Measurements from ENCODE around the gene RUBCNL.

Gene RUBCNL

DNA sequence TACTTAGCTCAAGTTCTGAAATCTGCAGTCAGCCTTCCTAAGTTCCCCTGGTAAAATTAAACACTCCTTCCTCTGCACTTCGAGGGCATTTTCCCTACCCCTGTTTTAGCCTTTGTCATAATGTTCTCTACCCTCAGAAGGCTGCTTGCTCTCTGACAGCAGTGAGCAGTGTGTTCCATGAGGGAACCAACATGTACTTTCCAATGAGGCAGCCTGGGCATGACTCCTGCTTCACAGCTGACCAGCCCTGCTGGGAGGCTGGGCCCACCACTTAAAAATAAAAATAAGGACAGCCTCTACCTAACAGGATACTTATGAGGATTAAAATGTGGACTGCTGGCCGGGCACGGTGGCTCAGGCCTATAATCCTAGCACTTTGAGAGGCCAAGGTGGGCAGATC, 26.4 kb downstream of the RUBCNL start:
- no peaks in the 10 kb centered on the region for H3K36me3 ChIP-seq (ENCODE audit: insufficient read depth, low read length)
- peaks cover 6% of the 10 kb centered on the region; the same call in 1 of the 2 replicates for H3K4me1 ChIP-seq (ENCODE audit: insufficient read depth, low read length)
- H3K9ac ChIP-seq (ENCODE audit: low read depth, low read length), result no peak overlapping the region
- H3K9me3 ChIP-seq (ENCODE audit: control insufficient read depth, insufficient read depth, low read length), result no peaks in the 10 kb centered on the region

DNA sequence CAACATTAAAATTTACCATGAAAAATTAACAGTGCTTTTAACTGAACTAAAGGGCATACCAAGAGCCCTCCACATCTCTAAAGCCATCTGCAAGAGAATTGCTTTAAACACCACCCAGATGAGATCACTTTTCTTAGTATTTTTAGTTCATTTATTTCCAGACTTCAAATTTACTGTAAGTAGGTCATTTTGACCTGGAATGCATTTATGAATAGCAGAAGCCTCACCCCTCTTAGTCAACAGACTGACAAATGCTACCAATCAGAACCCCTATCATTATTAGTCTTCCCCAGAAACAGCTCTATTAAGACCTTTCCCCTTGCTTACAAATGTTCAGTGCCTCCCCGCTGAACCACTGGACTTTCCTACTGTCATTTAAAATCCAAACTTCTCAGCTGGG, 27.3 kb downstream of the RUBCNL start:
- Histone ChIP-seq H3K9me3 (ENCODE audit: control insufficient read depth, insufficient read depth, low read length) (no peaks in the 10 kb centered on the region; the same call in 1 of the 2 replicates), H3K4me1 (ENCODE audit: insufficient read depth, low read length) (peaks cover 6% of the 10 kb centered on the region), H3K9ac (ENCODE audit: low read depth, low read length) (no peak overlapping the region), H3K36me3 (ENCODE audit: insufficient read depth, low read length) (no peaks in the 10 kb centered on the region)

DNA sequence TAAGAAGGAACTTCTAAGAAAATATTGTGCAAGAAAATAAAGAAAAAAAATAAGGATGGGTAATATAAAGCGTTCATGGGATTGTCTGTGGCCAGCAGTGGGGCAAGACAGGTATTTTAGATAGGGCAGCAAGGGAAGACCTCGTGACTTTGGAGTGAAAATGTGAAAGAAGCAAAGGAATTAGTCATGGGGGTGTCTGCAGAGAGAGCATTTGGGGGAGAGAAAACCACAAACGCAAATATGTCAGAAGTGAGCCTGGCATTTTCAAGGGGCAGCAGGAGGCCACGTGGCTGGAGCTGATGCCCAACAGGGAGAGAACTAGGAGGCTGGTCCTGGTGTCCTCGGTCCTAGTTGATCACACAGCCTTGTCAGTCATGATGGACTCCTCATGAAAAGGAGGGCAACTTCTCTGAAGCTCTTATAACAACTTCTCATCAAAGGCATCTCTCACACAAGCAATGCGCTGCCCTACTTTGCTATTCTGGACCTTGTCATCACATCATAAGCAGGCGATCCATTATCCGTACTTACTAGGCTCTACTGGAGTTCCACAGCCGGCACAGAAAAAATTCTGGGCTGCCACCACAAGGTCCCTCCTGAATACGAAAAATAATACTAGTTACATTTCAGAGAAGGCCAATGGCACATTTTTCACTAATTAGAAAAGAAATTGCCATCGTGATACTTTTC, 31.0 kb downstream of the RUBCNL start:
- peaks cover 4% of the 10 kb centered on the region; the same call in 1 of the 2 replicates for H3K9me3 ChIP-seq (ENCODE audit: control insufficient read depth, insufficient read depth, low read length)
- H3K4me1 ChIP-seq (ENCODE audit: insufficient read depth, low read length), result peaks cover 6% of the 10 kb centered on the region
- no peaks in the 10 kb centered on the region for H3K36me3 ChIP-seq (ENCODE audit: insufficient read depth, low read length)
- H3K9ac ChIP-seq (ENCODE audit: low read depth, low read length), result no peak overlapping the region

DNA sequence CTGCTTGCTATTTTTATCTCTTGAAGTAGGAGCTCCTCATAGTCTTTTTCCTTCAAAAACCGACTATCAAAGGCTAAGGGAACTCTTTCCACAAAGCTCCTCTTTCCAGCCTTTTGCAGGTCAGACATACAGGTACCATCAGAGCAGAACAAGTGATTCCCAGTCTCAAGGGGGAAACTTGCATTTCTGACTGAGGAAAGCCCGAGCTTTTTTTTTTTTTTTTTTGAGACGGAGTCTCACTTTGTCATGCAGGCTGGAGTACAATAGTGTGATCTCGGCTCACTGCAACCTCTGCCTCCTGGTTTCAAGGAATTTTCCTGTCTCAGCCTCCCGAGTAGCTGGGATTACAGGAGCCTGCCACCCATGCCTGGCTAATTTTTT, 32.0 kb downstream of the RUBCNL start:
- Histone ChIP-seq H3K9ac (ENCODE audit: low read depth, low read length) (no peak overlapping the region), H3K36me3 (ENCODE audit: insufficient read depth, low read length) (no peaks in the 10 kb centered on the region), H3K9me3 (ENCODE audit: control insufficient read depth, insufficient read depth, low read length) (peaks cover 4% of the 10 kb centered on the region; the same call in 1 of the 2 replicates), H3K4me1 (ENCODE audit: insufficient read depth, low read length) (peaks cover 6% of the 10 kb centered on the region)

DNA sequence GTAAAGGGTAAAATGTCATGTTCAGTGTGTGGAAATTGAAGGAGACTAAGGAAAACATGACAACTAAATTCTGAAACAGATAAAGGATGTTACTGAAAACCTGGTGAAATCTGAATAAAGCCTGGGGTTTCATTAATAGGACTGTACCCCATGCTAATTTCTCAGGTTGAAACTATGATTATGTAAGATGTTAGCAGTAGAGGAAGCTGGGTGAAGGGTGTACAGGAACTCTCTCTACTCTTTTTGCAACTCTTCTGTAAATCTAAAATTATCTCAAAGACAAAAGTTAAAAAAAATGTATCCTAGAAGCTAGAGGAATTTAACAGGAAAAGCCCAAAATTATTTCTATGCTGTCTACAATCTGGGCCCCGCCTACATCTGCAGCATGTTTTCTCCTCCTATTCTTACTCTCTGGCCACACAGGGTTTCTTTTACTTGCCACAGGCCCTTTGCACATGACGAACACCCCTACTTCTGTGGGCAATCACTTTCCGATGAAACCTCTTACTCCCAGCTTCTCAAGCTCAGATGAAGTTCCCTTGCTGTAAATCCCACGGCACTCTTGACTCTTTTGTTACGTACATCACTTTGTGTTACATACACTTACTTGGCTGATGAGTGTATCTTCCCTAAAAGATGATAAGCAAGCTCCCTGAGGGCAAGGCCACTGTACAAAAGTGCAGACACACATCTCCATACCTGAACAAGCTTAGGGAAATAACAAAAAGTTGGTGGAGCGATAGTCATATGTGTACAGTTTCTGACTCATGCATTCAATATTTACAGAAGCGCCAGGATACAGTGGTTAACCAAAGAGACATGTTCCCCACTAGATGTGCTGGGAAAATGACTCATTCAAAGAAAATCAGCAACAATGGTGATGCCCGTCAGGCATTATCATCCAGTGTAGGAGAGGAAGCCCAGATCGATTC, 32.6 kb downstream of the RUBCNL start:
- no peaks in the 10 kb centered on the region; the same call in 1 of the 2 replicates for H3K4me1 ChIP-seq (ENCODE audit: insufficient read depth, low read length)
- H3K9ac ChIP-seq (ENCODE audit: low read depth, low read length), result no peak overlapping the region
- no peaks in the 10 kb centered on the region for H3K36me3 ChIP-seq (ENCODE audit: insufficient read depth, low read length)
- H3K9me3 ChIP-seq (ENCODE audit: control insufficient read depth, insufficient read depth, low read length), result peaks cover 4% of the 10 kb centered on the region; the same call in 1 of the 2 replicates

DNA sequence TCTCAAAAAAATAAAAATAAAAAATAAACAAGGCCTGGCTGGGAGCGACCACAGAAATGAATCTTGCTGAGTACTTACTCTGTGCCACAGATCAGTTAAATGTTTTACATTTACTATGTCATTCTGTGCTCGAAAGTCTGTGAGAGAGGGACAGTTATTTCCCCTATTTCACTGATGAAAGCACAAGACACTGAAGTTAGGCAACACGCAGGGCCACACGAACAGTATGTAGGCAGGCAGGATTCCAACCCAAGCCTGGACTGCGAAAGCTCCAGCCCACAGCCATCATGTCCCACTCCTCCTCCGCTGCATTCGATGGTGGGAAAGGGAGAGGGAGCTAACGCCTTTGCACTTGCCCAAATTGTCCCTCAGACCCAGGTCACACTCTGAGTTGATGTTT, 34.2 kb downstream of the RUBCNL start:
- Histone ChIP-seq H3K9me3 (ENCODE audit: control insufficient read depth, insufficient read depth, low read length) (peaks cover 4% of the 10 kb centered on the region; the same call in 1 of the 2 replicates), H3K9ac (ENCODE audit: low read depth, low read length) (no peak overlapping the region), H3K36me3 (ENCODE audit: insufficient read depth, low read length) (no peaks in the 10 kb centered on the region)

DNA sequence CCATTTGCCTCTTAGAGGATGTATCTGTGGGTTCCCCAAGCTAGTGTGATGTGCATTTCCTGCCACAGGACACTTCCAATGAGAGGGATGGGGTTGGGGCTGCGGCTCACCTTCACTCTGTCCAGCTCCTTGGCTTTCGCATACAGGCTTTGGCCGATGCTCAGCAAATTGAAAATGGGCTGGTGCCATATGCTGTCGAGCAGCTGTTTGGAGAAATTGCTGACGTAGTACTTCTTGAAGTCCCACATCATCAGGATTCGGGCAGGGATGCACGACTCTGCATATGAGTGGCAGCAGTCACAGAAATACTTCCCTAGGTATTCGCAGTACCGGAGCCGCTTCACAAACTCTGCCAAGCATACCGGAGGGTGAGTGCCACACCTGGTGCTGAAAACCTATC, 37.0 kb downstream of the RUBCNL start:
- Histone ChIP-seq H3K4me1 (ENCODE audit: insufficient read depth, low read length) (no peaks in the 10 kb centered on the region; the same call in 1 of the 2 replicates), H3K9ac (ENCODE audit: low read depth, low read length) (no peak overlapping the region), H3K9me3 (ENCODE audit: control insufficient read depth, insufficient read depth, low read length) (peaks cover 4% of the 10 kb centered on the region; the same call in 1 of the 2 replicates), H3K36me3 (ENCODE audit: insufficient read depth, low read length) (no peaks in the 10 kb centered on the region)

More for the DNA sequence above, 34.2 kb downstream of the RUBCNL start:
- H3K4me1 ChIP-seq (ENCODE audit: insufficient read depth, low read length), result no peaks in the 10 kb centered on the region; the same call in 1 of the 2 replicates

DNA sequence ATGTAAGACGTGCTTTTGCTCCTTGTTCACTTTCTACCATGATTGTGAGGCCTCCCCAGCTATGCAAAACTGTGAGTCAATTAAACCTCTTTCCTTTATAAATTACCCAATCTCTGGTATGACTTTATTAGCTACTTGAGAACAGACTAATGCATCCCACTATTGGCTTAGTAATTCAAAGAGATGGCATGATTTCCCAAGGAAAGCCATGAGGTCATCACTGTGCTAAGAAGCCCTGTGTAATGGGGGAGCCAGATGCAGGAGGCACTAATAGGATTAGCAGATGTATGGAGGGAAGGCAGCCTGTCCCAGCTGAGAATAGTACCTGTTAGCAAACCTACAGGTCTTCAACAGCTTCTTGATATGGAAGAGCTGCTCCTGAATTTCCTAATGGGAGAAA, 38.1 kb downstream of the RUBCNL start:
- Histone ChIP-seq H3K9ac (ENCODE audit: low read depth, low read length) (no peak overlapping the region), H3K9me3 (ENCODE audit: control insufficient read depth, insufficient read depth, low read length) (no peaks in the 10 kb centered on the region), H3K4me1 (ENCODE audit: insufficient read depth, low read length) (no peaks in the 10 kb centered on the region), H3K36me3 (ENCODE audit: insufficient read depth, low read length) (no peaks in the 10 kb centered on the region)

DNA sequence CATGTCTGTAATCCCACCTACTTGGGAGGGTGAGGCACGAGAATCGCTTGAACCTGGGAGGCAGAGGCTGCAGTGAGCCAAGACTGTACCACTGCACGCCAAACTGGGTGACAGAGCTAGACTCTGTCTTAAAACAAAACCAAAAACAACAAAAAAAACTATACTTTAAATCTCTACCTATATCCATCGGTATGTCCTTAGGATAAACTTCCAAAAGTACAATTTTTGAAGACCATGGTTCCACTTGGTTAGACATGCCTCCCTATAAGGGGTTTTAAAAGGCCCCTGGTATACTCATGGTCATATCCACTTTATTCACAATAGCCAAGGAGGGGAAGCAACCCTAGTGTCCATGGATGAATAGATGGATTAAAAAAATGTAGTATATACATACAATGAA, 39.8 kb downstream of the RUBCNL start:
- Histone ChIP-seq H3K9ac (ENCODE audit: low read depth, low read length) (no peak overlapping the region), H3K4me1 (ENCODE audit: insufficient read depth, low read length) (no peaks in the 10 kb centered on the region), H3K36me3 (ENCODE audit: insufficient read depth, low read length) (no peaks in the 10 kb centered on the region), H3K9me3 (ENCODE audit: control insufficient read depth, insufficient read depth, low read length) (no peaks in the 10 kb centered on the region)

DNA sequence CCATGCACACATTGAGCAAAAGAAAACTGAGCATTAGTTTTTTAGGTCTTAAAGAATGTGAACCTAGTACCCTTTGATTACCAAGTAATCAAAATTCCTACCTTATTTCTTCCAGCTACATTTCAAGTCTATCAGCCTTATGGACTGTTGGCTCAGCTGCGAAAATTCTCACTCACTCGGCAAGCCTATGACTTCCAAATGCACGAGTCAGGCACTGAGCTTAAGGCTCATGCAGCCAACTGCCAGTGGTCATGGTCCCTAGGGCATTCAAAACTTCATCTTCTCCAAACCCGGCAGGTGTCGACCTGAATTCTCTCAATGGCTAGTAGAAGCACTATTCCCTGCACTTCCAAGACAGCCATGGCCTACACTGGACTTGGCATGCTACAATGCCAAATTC, 41.2 kb downstream of the RUBCNL start:
- no peaks in the 10 kb centered on the region for H3K36me3 ChIP-seq (ENCODE audit: insufficient read depth, low read length)
- no peaks in the 10 kb centered on the region for H3K4me1 ChIP-seq (ENCODE audit: insufficient read depth, low read length)
- no peak overlapping the region for H3K9ac ChIP-seq (ENCODE audit: low read depth, low read length)
- no peaks in the 10 kb centered on the region for H3K9me3 ChIP-seq (ENCODE audit: control insufficient read depth, insufficient read depth, low read length)

DNA sequence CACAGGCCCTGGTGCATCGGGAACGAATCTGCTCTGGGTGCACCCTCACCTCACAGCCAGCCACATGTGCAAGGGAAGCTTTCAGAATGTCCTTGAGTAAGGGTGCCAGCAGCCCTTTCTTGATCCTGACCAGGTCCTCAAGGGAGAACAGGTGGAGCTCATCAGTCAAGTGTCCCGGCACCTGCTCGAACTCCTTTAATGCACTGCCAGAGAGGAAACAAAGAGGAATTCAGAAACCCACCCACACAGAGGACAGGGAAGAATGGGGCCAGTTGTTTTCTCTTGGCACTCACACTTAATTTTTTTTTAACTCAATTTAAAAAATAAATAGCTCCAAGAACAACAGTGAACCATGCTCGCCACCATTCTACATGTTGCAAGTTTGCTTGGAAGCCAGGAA, 41.7 kb downstream of the RUBCNL start:
- Histone ChIP-seq H3K36me3 (ENCODE audit: insufficient read depth, low read length) (no peaks in the 10 kb centered on the region), H3K9me3 (ENCODE audit: control insufficient read depth, insufficient read depth, low read length) (no peaks in the 10 kb centered on the region), H3K4me1 (ENCODE audit: insufficient read depth, low read length) (no peaks in the 10 kb centered on the region), H3K9ac (ENCODE audit: low read depth, low read length) (no peak overlapping the region)

DNA sequence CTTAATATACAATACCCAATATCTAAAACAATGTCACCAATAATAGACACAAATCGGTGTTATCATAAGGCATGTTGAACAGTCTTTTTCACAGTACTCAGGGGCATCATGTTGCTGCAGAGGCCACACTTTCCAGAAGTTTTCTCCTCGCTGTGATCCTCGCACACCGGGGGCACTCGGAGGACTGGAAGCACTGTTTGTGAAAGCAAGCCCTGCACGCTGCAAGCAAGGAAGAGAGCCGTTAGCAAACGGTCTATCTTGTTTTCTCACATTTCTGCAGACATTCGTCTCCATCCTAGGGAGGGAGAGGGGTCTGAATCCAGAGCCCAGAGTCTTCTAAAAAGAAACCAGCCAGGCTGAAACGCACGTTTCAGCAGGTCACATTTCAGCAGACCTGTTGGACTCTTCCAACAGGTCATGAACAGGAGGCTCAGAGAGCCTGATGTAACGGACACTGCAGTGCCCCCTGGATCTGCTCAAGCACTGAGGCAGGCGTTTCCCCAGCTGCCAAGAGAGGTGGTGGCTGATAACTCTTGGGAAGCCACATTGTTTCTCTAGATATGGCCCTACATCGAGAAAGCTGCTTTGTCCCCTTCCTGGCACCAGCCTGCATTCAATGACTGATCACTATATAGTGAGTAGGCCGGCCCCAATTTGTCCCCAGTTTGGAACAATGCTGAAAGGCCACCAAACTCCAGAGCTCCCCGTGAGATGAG, 43.6 kb downstream of the RUBCNL start:
- Histone ChIP-seq H3K36me3 (ENCODE audit: insufficient read depth, low read length) (no peaks in the 10 kb centered on the region), H3K9me3 (ENCODE audit: control insufficient read depth, insufficient read depth, low read length) (no peaks in the 10 kb centered on the region), H3K4me1 (ENCODE audit: insufficient read depth, low read length) (no peaks in the 10 kb centered on the region), H3K9ac (ENCODE audit: low read depth, low read length) (no peak overlapping the region)

DNA sequence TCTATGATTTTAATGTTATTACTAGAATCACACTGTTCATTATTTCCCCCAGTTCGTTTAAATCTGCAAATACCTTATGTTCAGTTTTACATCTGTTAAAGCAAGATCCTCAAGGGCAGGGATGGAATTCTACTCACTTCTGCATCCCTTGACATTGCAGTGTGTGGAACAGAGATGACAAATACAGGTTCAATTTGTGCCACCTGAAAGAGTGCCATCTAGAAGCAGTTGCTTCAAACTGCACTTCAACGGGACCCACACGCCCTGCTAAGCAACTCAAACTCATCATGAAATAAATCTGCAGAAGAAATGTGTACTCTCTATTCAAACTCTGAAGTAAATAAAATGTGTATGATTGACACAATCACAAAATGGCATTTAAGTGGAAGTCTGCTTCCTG, 44.5 kb downstream of the RUBCNL start:
- H3K4me1 ChIP-seq (ENCODE audit: insufficient read depth, low read length), result no peaks in the 10 kb centered on the region
- H3K36me3 ChIP-seq (ENCODE audit: insufficient read depth, low read length), result no peaks in the 10 kb centered on the region
- H3K9me3 ChIP-seq (ENCODE audit: control insufficient read depth, insufficient read depth, low read length), result no peaks in the 10 kb centered on the region
- H3K9ac ChIP-seq (ENCODE audit: low read depth, low read length), result no peak overlapping the region

DNA sequence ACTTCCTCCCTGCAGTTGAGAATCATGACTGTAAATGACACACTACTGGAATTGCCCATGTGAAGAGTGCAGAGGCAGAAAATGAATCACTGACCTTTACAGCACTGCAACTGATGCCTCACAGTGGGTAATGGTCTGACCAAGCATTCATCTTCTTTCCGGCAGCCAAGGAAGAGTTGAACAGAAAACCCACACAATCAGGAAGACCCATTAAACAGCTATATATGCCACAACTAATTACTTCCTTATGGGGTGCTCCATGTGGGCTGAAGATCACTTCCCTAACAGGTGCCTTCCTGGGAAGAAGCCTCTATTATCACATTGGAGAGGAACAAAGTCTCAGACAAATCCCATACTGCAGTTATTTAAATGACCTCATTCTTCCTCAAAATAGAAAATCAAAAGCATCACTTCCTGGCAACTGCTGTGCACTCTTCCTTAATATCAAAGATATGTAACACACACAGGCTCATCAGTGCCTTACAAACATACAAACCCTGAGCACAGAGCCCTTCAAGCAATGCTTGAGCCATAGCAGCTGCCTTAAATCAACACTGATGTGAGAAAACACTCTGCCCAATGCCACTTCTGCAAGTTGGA, 45.8 kb downstream of the RUBCNL start:
- H3K9me3 ChIP-seq (ENCODE audit: control insufficient read depth, insufficient read depth, low read length), result peaks cover 2% of the 10 kb centered on the region; the same call in 1 of the 2 replicates
- no peaks in the 10 kb centered on the region for H3K36me3 ChIP-seq (ENCODE audit: insufficient read depth, low read length)
- no peaks in the 10 kb centered on the region for H3K4me1 ChIP-seq (ENCODE audit: insufficient read depth, low read length)
- no peak overlapping the region for H3K9ac ChIP-seq (ENCODE audit: low read depth, low read length)
